Activated CD4-positive, alpha-beta T cell treated with anti-CD3 and anti-CD28 coated beads for 48 hours (primary cell): ENCODE results near the gene NOL9.

Experiments
- DNase-seq: peaks from one replicate; pipeline ENCODE4 v3.0.0-alpha.2; 2020

NOL9 gene

GRCh38 chr1:6519491-6519934, 34.8 kb downstream of the NOL9 start:
- DNase-seq: no peak

- no peak for DNase-seq
Observed at GRCh38 chr1:6517435-6517851, 36.9 kb downstream of the NOL9 start.

GRCh38 chr1:6515771-6516170, 38.5 kb downstream of the NOL9 start:
- no peak for DNase-seq

GRCh38 chr1:6513320-6513801, 41.0 kb downstream of the NOL9 start:
- no peak for DNase-seq

GRCh38 chr1:6512908-6513280, 41.4 kb downstream of the NOL9 start:
- DNase-seq: no peak

- DNase-seq: no peak
Observed at GRCh38 chr1:6512245-6512907, 41.9 kb downstream of the NOL9 start.

GRCh38 chr1:6511561-6512244, 42.6 kb downstream of the NOL9 start:
- DNase-seq: no peak

GRCh38 chr1:6511056-6511455, 43.3 kb downstream of the NOL9 start:
- no peak for DNase-seq

- DNase-seq: no peak
Observed at GRCh38 chr1:6510493-6510892, 43.8 kb downstream of the NOL9 start.

- no peak for DNase-seq
Observed at GRCh38 chr1:6509919-6510291, 44.4 kb downstream of the NOL9 start.

- DNase-seq: no peak
Observed at GRCh38 chr1:6509220-6509918, 44.9 kb downstream of the NOL9 start.

GRCh38 chr1:6508816-6509189, 45.5 kb downstream of the NOL9 start:
- no peak for DNase-seq

GRCh38 chr1:6508154-6508815, 46.0 kb downstream of the NOL9 start:
- no peak for DNase-seq

- DNase-seq: no peak
Observed at GRCh38 chr1:6507461-6507911, 46.8 kb downstream of the NOL9 start.

GRCh38 chr1:6507037-6507428, 47.3 kb downstream of the NOL9 start:
- DNase-seq: no peak

- DNase-seq: no peak
Observed at GRCh38 chr1:6506210-6507036, 47.9 kb downstream of the NOL9 start.

GRCh38 chr1:6505367-6506209, 48.7 kb downstream of the NOL9 start:
- no peak for DNase-seq

GRCh38 chr1:6504887-6505286, 49.4 kb downstream of the NOL9 start:
- no peak for DNase-seq

- DNase-seq: no peak
Observed at GRCh38 chr1:6503884-6504602, 50.3 kb downstream of the NOL9 start.

- DNase-seq: no peak
Observed at GRCh38 chr1:6502000-6502891, 52.1 kb downstream of the NOL9 start.
